CD14-positive monocyte (primary cell): ENCODE measurements around the gene ASB1. TPM values are rescaled to one million over a fixed set of nuclear protein-coding genes. Genes with fewer than 3 reads are reported as not detected.

ENCODE experiments used
- DNase-seq, 3 donors: peaks; one replicate each; pipeline ENCODE4 v3.0.0-alpha.2; 2011 to 2022
- H2AFZ ChIP-seq: 2 replicates; pipeline ENCODE4 v1.6.0; 2012; ENCODE audit warnings: mild to moderate bottlenecking, low read depth, low read length, inconsistent platforms; ENCODE audit not compliant: insufficient read depth, poor library complexity, severe bottlenecking
- H3K27ac ChIP-seq, 2 donors: 1 replicate in 1 of 2; 2 replicates in 1 of 2; pipeline ENCODE4 v1.5.1; 2012 to 2013; ENCODE audit warnings: low read length in 2 of 2, control low read depth in 1 of 2, inconsistent platforms in 1 of 2, low read depth in 1 of 2, mild to moderate bottlenecking in 1 of 2
- H3K27me3 ChIP-seq, 2 donors: one replicate each; pipeline versions ENCODE4 v1.6.0 to v1.6.1; 2011 to 2013; ENCODE audit warnings: low read length in 2 of 2; ENCODE audit not compliant: control insufficient read depth in 2 of 2, insufficient read depth in 2 of 2
- H3K36me3 ChIP-seq, 2 donors: replicated peaks in 1 of 2; 1 replicate in 1 of 2; 2 replicates in 1 of 2; pipeline versions ENCODE4 v1.5.1 to v1.6.1; 2012 to 2013; ENCODE audit warnings: low read length in 2 of 2, control low read depth in 1 of 2, inconsistent platforms in 1 of 2, mild to moderate bottlenecking in 1 of 2; ENCODE audit not compliant: insufficient read depth in 2 of 2, control insufficient read depth in 1 of 2
- H3K4me1 ChIP-seq, 2 donors: 1 replicate in 1 of 2; 2 replicates in 1 of 2; pipeline versions ENCODE4 v1.5.1 to v1.6.1; 2012 to 2013; ENCODE audit warnings: low read length in 2 of 2, control low read depth in 1 of 2, inconsistent platforms in 1 of 2, mild to moderate bottlenecking in 1 of 2, moderate library complexity in 1 of 2; ENCODE audit not compliant: insufficient read depth in 2 of 2, control insufficient read depth in 1 of 2
- H3K4me2 ChIP-seq: replicated peaks from 2 replicates; pipeline ENCODE3; 2012; ENCODE audit warnings: low read length, moderate library complexity, mild to moderate bottlenecking; ENCODE audit not compliant: poor library complexity, severe bottlenecking; ENCODE audit errors: extremely low read depth
- H3K4me3 ChIP-seq, 3 experiments: fragments of 200-600 bp in 1 of 3; sonication (generic) in 1 of 3; replicated peaks in 1 of 3; 1 replicate in 2 of 3; 2 replicates in 1 of 3; pipeline ENCODE4 v1.5.1; 2011 to 2013; ENCODE audit warnings: low read length in 3 of 3, mild to moderate bottlenecking in 3 of 3, control low read depth in 2 of 3, low read depth in 2 of 3, inconsistent platforms in 1 of 3, moderate library complexity in 1 of 3
- H3K79me2 ChIP-seq: 2 replicates; pipeline ENCODE4 v1.6.0; 2012; ENCODE audit warnings: mild to moderate bottlenecking, control low read depth, inconsistent platforms, low read length, moderate library complexity; ENCODE audit not compliant: insufficient read depth
- H3K9ac ChIP-seq: 2 replicates; pipeline ENCODE4 v1.6.0; 2017; ENCODE audit warnings: low read length, mild to moderate bottlenecking; ENCODE audit not compliant: insufficient read depth, poor library complexity, severe bottlenecking
- H3K9me3 ChIP-seq, 2 donors: replicated peaks in 1 of 2; 1 replicate in 1 of 2; 2 replicates in 1 of 2; pipeline versions ENCODE4 v1.5.1 to v1.6.1; 2012 to 2013; ENCODE audit warnings: low read length in 2 of 2, control low read depth in 1 of 2; ENCODE audit not compliant: control insufficient read depth in 1 of 2, insufficient read depth in 1 of 2
- H4K20me1 ChIP-seq: 2 replicates; pipeline ENCODE4 v1.6.0; 2012; ENCODE audit warnings: mild to moderate bottlenecking, low read length, control low read depth, moderate library complexity; ENCODE audit not compliant: insufficient read depth
- H3K27ac Mint-ChIP-seq, 7 donors: one replicate each; pipeline ENCODE4 v1.8.0; 2020; ENCODE audit warnings: mild to moderate bottlenecking in 7 of 7, mixed read lengths in 7 of 7, moderate library complexity in 6 of 7, inconsistent platforms in 2 of 7
- H3K27me3 Mint-ChIP-seq, 3 donors: one replicate each; pipeline ENCODE4 v1.8.0; 2021 to 2022; ENCODE audit warnings: low read depth in 3 of 3, mild to moderate bottlenecking in 3 of 3, mixed read lengths in 3 of 3, moderate library complexity in 3 of 3, inconsistent platforms in 1 of 3
- H3K36me3 Mint-ChIP-seq, 2 donors: one replicate each; pipeline ENCODE4 v1.8.0; 2020; ENCODE audit warnings: mixed read lengths in 2 of 2, inconsistent platforms in 1 of 2, mild to moderate bottlenecking in 1 of 2
- H3K4me1 Mint-ChIP-seq: one replicate; pipeline ENCODE4 v1.8.0; 2020; ENCODE audit warnings: mild to moderate bottlenecking, mixed read lengths
- H3K4me3 Mint-ChIP-seq, 2 donors: one replicate each; pipeline ENCODE4 v1.8.0; 2020; ENCODE audit warnings: mild to moderate bottlenecking in 2 of 2, mixed read lengths in 2 of 2, moderate library complexity in 1 of 2
- H3K9me3 Mint-ChIP-seq, 7 donors: one replicate each; pipeline ENCODE4 v1.8.0; 2020 to 2022; ENCODE audit warnings: mixed read lengths in 7 of 7, mild to moderate bottlenecking in 6 of 7, moderate library complexity in 6 of 7, inconsistent platforms in 2 of 7
- WGBS: methylation state at CpG from one replicate; pipeline ENCODE4 v1.1.5; 2013; ENCODE audit warnings: missing lambda C conversion rate; ENCODE audit not compliant: insufficient coverage; 5-methylcytosine and 5-hydroxymethylcytosine counted together
- intact Hi-C, 2 donors: fragments of 100-400 bp; cut with micrococcal nuclease; formaldehyde crosslinking; loops; one replicate each; pipeline versions ENCODE4 v1.15.0 to v1.15.1; 2023
- polyA plus RNA-seq, 3 donors: library from polyadenylated mRNA; depleted of rRNA in 1 of 3; unstranded in 2 of 3; stranded (reverse) in 1 of 3; fragments of 300-500 nt in 2 of 3; fragments of >200 nt in 1 of 3; fragmentation: Illumina TruSeq in 2 of 3; gene quantifications; 1 replicate in 2 of 3; 2 replicates in 1 of 3; pipeline ENCODE4 v1.2.3, GENCODE V29; 2012 to 2021
- TF ChIP-seq, protein P1 (sequence below): fragments of 200-600 bp; IDR thresholded peaks from one replicate; pipeline ENCODE4 v1.8.0; 2022; ENCODE audit warnings: antibody characterized with exemption, mild to moderate bottlenecking

The ASB1 gene
- polyA plus RNA-seq, 3 donors = 15.1 to 22.0 (median 16.0) TPM

DNA sequence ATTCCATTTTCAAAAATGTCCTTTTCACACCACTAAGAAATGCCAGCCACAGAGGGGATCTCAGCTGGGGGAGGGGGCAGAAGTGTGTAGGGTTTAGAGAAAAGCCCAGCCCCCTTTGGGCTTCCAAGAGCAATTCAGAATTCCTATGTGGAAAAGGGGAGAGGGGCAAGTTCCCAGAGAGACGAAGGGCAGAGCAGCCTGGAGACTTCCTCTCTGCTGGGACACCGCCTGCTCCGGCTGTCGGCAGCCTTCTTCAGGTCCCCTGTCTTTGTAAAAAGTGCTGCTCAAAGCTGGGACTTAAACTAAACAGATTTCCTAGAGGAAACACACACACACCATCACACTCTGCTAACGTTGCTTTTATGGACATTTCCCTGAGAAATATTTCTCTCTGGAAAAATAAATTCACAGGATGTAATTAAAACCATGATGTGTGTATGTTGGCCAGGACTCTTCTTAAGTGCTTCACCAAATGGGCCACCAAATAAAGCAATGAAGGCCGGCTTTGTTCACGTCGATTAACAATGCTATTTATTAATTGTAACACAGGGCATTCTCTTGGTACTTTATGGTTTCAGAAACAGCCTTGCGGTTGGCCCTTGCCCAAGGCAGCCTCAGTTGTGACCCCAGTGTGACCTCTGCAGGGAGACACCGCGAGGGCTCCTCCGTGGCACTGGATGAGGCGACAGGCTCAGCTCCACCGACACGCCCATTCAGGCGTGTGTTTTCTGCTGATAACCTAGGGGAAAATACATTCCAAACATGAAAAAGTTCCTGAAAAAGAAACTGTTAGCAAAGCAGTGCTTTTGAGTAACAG, 5.6 kb upstream of the ASB1 start:
- no peak overlapping the region for H3K4me2 ChIP-seq
- H4K20me1 ChIP-seq = no peaks in the 10 kb centered on the region
- peaks cover 5 to 6% of the 10 kb centered on the region in 2 donors for H3K4me1 ChIP-seq
- H3K4me3 ChIP-seq = no peak overlapping the region
- DNase-seq = no peak
- H3K4me1 Mint-ChIP-seq = peaks cover 8% of the 10 kb centered on the region
- no peak overlapping the region for H3K4me3 Mint-ChIP-seq
- H3K36me3 Mint-ChIP-seq = peaks cover 2 to 4% of the 10 kb centered on the region in 2 donors
- no peak overlapping the region for H3K9ac ChIP-seq
- no peaks in the 10 kb centered on the region for H3K36me3 ChIP-seq
- WGBS = 87% methylated on average over 11 of the region's 16 CpGs
- no peak overlapping the region for H2AFZ ChIP-seq
- H3K27me3 Mint-ChIP-seq = peaks cover 0 to 3% (median 3%) of the 10 kb centered on the region in 3 donors
- peaks cover 2% of the 10 kb centered on the region in 2 donors for H3K9me3 ChIP-seq
- TF ChIP-seq, protein P1, sequence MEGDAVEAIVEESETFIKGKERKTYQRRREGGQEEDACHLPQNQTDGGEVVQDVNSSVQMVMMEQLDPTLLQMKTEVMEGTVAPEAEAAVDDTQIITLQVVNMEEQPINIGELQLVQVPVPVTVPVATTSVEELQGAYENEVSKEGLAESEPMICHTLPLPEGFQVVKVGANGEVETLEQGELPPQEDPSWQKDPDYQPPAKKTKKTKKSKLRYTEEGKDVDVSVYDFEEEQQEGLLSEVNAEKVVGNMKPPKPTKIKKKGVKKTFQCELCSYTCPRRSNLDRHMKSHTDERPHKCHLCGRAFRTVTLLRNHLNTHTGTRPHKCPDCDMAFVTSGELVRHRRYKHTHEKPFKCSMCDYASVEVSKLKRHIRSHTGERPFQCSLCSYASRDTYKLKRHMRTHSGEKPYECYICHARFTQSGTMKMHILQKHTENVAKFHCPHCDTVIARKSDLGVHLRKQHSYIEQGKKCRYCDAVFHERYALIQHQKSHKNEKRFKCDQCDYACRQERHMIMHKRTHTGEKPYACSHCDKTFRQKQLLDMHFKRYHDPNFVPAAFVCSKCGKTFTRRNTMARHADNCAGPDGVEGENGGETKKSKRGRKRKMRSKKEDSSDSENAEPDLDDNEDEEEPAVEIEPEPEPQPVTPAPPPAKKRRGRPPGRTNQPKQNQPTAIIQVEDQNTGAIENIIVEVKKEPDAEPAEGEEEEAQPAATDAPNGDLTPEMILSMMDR = no peak
- H3K27ac Mint-ChIP-seq = no peak overlapping the region
- H3K79me2 ChIP-seq = no peaks in the 10 kb centered on the region
- peaks cover 2 to 8% (median 3%) of the 10 kb centered on the region in 7 donors for H3K9me3 Mint-ChIP-seq
- H3K27me3 ChIP-seq = no peaks in the 10 kb centered on the region
- intact Hi-C loops = no loop called here
- H3K27ac ChIP-seq = no peak overlapping the region

DNA sequence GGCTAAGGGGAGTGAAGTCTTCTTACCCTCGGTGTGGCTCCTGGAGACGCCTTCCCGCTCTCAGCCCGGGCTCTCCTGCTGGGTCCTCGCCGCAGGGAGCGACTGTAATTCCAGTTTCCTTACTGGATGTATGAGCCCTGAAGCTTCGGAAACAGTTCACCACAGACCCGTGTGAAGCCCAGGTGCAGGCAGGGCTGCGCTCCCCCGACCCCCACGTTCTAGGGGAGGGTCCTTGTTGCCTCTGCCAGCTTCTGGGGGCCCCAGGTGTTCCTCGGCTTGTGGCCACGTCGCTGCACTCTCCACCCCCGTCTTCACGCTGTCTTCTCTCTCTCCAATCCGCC, 5.1 kb upstream of the ASB1 start:
- H3K4me3 Mint-ChIP-seq = no peak overlapping the region
- DNase-seq = no peak
- 93% methylated on average over 18 of the region's 18 CpGs for WGBS
- H3K9me3 ChIP-seq = no peaks in the 10 kb centered on the region
- peaks cover 10% of the 10 kb centered on the region for H3K4me1 Mint-ChIP-seq
- H3K4me3 ChIP-seq = no peak overlapping the region
- no peak overlapping the region for H3K9ac ChIP-seq
- H3K27me3 ChIP-seq = no peaks in the 10 kb centered on the region
- no peaks in the 10 kb centered on the region for H4K20me1 ChIP-seq
- H3K36me3 ChIP-seq = no peaks in the 10 kb centered on the region
- no peak overlapping the region for H2AFZ ChIP-seq
- H3K27ac Mint-ChIP-seq = no peak overlapping the region
- peaks cover 7 to 10% of the 10 kb centered on the region in 2 donors for H3K4me1 ChIP-seq
- intact Hi-C loops = no loop called here
- H3K9me3 Mint-ChIP-seq = peaks cover 0 to 4% (median 0%) of the 10 kb centered on the region in 7 donors
- H3K27me3 Mint-ChIP-seq = peaks cover 0 to 3% (median 2%) of the 10 kb centered on the region in 3 donors
- H3K4me2 ChIP-seq = no peak overlapping the region
- TF ChIP-seq, protein P1 = no peak
- no peaks in the 10 kb centered on the region for H3K79me2 ChIP-seq
- H3K36me3 Mint-ChIP-seq = peaks cover 2 to 4% of the 10 kb centered on the region in 2 donors
- no peak overlapping the region for H3K27ac ChIP-seq
